GM21619 (cell line): ENCODE data around the gene HIRA.

Experiments used
- ATAC-seq: cut with Tn5 transposase; IDR thresholded peaks from one replicate; pipeline ENCODE4 v1.9.1; 2021; ENCODE audit not compliant: unreplicated experiment

Gene HIRA

DNA sequence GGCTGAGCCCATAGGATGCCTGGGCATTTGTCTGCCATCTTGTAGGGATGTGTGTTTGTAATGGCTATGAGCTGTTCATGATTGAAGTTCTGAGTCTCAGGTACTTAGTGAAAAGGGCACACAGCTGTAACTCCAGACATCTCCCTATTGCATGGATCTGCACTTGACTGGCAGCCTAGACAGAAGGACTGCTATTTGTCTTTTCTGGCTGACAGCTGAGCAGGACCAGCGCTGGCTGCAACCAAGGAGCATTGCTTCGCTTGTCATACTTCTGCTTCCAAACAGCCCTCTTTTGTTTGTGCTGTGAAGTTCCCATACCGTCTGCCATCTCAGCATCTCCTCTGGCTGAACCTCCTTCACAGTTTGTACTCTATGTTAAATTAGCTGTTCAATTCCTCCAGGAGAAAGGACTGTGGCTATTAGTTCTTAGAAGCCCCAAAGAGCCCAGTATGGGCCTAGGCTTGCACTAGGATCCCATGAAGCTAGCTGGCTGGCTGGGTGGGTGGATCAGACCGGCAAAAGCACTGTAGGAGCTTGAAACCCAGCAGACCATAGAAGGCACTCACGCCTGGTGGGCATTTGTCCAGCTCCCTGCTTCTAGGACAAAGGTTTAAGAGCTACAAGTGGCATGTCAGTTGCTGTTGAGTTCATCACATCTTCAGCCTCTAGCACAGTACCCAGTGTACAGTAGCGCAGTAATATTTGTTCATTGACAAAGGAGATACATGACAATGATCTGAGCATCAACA is 20.4 kb downstream of the HIRA start:
- no peak for ATAC-seq

DNA sequence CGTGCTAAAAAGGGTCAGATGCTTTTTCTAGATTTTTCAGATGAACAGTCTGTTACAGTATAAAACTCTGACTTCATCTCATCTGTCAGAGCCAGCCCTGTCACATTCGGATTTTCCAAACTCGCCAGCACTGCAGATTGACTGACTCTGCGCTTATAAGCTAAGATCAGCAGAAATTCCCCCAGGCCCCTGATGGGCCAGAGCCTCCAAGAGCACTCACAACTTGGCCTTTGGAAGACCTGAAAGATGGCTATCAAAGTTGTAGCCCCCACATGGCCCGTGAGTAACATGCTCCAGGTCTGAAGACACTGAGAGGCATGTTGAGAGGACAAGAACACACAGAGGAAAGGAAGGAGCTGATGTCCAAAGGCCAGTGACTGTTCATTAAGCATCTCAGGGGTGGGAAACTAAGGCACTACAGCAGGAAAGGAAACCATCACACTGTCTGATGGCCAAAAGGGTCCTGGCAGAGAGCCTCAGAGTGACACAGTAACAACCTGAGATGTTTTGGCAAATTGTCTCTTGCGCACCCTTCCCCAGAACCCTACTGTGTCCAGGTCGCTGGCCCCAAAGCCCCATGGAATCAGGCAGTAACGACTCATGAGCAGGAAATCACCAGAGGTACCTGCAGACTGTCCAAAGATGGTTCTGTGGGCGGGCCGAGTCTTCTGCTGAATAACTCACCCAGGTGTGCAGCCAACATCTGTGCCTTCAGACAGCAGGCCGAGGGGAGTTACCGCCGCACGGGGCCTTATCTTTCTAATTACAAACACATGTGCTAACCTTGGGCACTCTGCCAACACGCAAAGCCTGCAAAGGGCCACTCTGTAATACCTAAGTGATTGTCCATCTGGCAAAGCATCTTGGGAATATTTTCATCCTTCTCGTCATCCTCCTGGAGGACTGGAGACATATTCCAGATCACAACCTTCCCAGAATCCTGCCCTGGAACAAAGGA is 23.6 kb downstream of the HIRA start:
- no peak for ATAC-seq

GRCh38 chr22:19406846-19407245 is 24.7 kb downstream of the HIRA start:
- no peak for ATAC-seq

GRCh38 chr22:19406281-19406811 is 25.2 kb downstream of the HIRA start:
- ATAC-seq, result no peak

GRCh38 chr22:19405652-19406051 is 25.9 kb downstream of the HIRA start:
- no peak for ATAC-seq

- ATAC-seq, result no peak
Measured at GRCh38 chr22:19405133-19405532, 26.4 kb downstream of the HIRA start.

DNA sequence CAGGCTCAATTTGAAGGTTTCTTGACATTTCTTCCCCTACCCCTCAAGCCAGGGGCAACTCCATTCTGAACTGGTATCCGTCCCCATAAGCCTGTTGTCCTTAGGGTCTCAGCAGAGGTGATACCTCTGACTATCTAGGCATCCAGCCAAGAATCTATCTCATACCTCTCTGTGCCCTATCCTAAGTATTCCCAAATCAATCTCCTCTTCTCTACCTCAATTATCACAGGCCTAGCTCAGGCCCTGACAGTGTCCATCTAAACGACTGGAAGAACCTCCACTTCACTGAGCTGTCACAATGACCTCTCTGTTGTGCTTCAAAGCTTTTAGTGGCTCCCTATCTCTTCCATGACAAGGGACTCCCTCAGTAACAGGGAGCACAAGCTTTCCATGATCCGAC is 26.9 kb downstream of the HIRA start:
- ATAC-seq, result no peak

DNA sequence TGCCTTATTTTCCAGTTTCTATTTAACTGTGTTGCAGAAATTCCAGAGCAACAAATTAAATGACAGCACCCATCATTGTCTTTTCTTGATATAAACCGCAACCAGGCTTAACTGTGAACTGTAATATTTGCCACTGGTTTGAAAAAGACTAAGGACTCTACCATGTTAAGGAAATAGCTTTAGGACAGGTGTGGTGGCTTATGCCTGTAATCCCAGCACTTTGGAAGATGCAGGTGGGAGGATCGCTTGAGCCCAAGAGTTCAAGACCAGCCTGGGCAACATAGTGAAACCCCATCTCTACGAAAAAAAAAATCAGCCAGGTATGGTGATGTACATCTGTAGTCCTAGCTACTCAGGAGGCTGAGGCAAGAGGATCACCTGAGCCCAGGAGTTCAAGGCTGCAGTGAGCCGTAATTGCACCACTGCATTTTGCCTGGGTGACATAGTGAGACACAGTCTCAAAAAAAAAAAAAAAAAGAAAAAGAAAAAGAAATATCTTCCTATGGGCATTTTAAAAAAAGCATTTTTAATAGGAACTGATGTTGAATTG is 28.8 kb downstream of the HIRA start:
- ATAC-seq, result no peak

DNA sequence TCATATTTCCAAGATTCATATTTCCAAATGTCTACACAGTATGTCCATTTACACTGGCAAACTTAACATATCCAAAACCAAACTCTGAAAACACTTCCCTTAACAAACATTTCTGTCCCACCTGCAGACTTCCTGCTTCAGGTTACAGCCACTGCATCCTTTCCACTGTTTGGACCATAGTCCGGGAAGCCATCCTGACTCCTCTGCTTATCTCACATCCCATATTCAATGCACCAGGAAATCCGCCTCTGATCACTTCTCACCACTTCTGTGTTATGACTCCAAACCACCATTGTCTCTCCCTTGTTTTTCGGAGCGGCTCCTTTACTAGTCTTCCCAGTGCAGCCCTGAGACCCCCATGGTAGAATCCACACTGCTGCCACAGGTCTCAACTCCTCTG is 30.1 kb downstream of the HIRA start:
- ATAC-seq, result no peak

- no peak for ATAC-seq
Measured at GRCh38 chr22:19400881-19401280, 30.7 kb downstream of the HIRA start.

DNA sequence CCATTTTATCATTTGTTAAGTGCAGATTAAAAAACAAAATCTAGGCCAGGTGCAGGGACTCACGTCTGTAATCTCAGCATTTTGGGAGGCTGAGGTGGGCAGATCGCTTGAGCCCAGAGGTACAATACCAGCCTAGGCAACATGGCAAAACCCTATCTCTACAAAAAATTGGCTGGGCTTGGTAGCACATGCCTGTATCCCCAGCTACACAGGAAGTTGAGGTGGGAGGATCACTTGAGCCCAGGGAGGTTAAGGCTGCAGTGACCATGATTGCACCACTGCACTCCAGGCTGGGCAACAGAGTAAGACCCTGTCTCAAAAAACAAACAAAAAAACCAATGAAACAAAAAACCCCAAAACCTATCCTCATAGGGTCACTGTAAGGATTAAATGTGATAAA is 32.9 kb downstream of the HIRA start:
- no peak for ATAC-seq

GRCh38 chr22:19398206-19398605 is 33.3 kb downstream of the HIRA start:
- no peak for ATAC-seq

DNA sequence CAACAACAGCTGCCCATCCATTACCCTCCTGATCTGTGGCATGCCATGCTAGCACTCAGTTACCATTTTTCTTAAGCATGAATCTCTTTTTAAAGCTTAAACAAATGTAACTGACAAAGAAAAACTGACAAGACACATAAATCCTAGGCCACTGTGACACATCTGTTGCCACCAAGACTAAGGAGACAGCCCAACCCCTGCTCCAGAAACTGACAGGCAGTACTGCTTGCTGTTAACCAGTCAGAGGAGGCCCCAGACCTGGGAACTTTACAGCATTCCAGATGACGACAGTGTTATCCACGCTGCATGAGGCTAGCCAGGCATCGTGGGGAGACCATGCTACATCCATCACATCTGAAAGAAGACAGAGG is 33.8 kb downstream of the HIRA start:
- no peak for ATAC-seq

GRCh38 chr22:19396934-19397733 is 34.4 kb downstream of the HIRA start:
- no peak for ATAC-seq

GRCh38 chr22:19396561-19396933 is 35.0 kb downstream of the HIRA start:
- no peak for ATAC-seq

GRCh38 chr22:19395276-19395675 is 36.3 kb downstream of the HIRA start:
- ATAC-seq, result no peak

DNA sequence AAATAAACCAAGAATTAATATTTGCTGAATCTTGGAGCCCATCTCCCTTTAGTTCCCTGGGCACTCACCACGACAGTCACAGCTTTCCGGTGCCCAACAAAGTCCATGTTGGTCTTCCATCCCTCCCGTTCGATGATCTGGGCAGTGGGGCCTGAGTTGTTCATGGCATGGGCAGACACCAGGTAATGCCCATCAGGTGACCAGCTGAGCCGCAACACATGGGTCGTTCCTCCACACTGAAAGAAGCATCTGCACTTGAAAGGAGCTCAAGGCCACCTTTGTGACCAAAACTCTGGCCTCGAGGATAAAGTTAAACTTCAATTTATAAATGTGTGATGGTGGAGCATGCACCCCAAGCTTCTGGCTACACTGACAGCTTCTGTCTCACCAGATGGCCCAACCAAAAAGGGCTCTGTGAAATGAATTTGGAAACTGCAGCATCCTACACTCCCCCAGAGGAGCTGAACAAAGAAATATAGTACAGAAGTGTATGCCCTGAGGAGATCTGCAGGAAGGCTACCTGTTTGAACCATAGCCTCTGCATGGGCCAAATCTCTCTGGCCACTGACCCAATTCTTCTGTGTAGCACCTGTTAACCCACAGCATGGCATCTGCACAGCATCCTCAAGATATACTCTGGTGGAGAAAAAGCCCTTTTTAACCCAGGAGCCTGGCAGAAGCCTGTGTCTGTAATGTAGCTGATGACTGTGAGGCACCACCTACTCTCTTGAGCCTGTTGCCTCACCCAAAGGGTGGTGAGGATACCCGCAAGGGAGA is 37.1 kb downstream of the HIRA start:
- no peak for ATAC-seq

DNA sequence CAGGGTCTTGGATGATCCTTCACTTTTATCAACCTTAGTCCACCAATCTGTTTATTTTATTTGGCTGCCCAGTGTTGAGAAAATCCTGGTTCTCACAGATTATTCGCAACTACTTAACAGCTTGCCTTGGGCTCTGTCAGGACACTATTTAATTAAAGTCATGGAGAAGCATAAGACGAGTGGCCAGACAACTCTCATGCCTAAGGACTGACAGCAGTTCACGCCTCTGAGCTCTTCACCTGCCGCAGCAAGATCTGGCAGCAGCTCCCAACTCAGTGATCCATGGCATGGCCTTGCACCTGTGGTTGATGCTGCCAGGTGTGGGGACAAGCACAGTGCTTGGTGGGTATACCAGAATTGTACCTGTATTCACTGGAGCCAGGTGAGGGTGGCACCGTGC is 37.8 kb downstream of the HIRA start:
- ATAC-seq, result no peak

DNA sequence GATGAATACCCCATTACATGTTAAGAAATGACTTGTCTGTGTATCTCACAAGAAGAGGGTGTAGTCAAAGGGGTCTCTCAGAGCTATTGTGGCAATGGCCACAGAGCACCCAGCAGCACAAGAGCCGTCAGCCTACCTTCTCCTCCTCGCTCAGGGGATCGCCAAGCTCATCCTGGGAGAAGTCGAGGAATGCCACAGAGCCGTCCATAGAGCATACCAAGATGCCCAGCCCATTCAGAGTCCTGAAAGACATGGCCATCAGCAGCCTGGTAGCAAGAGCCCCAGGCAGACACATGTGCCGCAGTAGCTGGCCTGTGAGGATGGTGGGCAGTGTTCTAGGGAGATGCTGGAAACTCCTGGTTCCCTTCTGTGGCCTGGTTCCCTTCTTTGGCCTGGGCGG is 44.0 kb downstream of the HIRA start:
- ATAC-seq, result no peak

GRCh38 chr22:19387038-19387437 is 44.5 kb downstream of the HIRA start:
- no peak for ATAC-seq
